ENCODE measurements around the gene LDLRAD1.
"Not testable (repeated sequence)": the region's sequence is repeated elsewhere in the genome, so short reads cannot be mapped to it uniquely, and the experiment has no call there.

The LDLRAD1 gene

GRCh38 chr1:54028306-54029251, 10.6 kb upstream of the LDLRAD1 start:
- no peak for TF ChIP-seq CTCF (IDR thresholded peaks at IDR 0.05; ENCODE audit: extremely low read depth, missing control alignments)
- DNase-seq (ENCODE audit: low spot score), result no peak

- DNase-seq (ENCODE audit: low spot score), result no peak
Observed at GRCh38 chr1:54027848-54028247, 9.9 kb upstream of the LDLRAD1 start.

GRCh38 chr1:54024811-54025210, 6.8 kb upstream of the LDLRAD1 start:
- DNase-seq (ENCODE audit: low spot score), result not testable (repeated sequence)

More at GRCh38 chr1:54027848-54028247, 9.9 kb upstream of the LDLRAD1 start:
- TF ChIP-seq CTCF (IDR thresholded peaks at IDR 0.05; ENCODE audit: extremely low read depth, missing control alignments), result no peak

GRCh38 chr1:54024358-54024757, 6.4 kb upstream of the LDLRAD1 start:
- TF ChIP-seq CTCF (IDR thresholded peaks at IDR 0.05; ENCODE audit: extremely low read depth, missing control alignments), result no peak

GRCh38 chr1:54019562-54020176, 1.7 kb upstream of the LDLRAD1 start:
- DNase-seq (ENCODE audit: low spot score), result not testable (repeated sequence)

More at GRCh38 chr1:54024358-54024757, 6.4 kb upstream of the LDLRAD1 start:
- DNase-seq (ENCODE audit: low spot score), result no peak

GRCh38 chr1:54018635-54019034, 649 bp upstream of the LDLRAD1 start:
- no peak for DNase-seq (ENCODE audit: low spot score)
- no peak for TF ChIP-seq CTCF (IDR thresholded peaks at IDR 0.05; ENCODE audit: extremely low read depth, missing control alignments)

GRCh38 chr1:54016343-54017282, 1.4 kb downstream of the LDLRAD1 start:
- no peak for TF ChIP-seq CTCF (IDR thresholded peaks at IDR 0.05; ENCODE audit: extremely low read depth, missing control alignments)
- DNase-seq (ENCODE audit: low spot score), result peak; percentile 14

Data from GM20000 (cell line).